K562 (cell line): ENCODE data around the gene AGO4.

ENCODE experiments used
- CBX2 ChIP-seq: fragments of 200-600 bp; sonication (generic); IDR thresholded peaks from one replicate; pipeline ENCODE4 v1.6.1; 2012; ENCODE audit warnings: mild to moderate bottlenecking, low read length, inconsistent platforms; ENCODE audit not compliant: insufficient read depth, poor library complexity, severe bottlenecking
- ETV6 ChIP-seq, 3 experiments: fragments of 150-350 bp in 1 of 3; sonication (generic) in 1 of 3; formaldehyde crosslinking in 1 of 3; IDR thresholded peaks; 2 replicates each; pipeline versions ENCODE4 v1.6.1 to v1.8.0; 2014 to 2022; ENCODE audit warnings: borderline replicate concordance in 2 of 3, low read depth in 2 of 3, antibody characterized with exemption in 1 of 3, low read length in 1 of 3, mild to moderate bottlenecking in 1 of 3, missing genetic modification reagents in 1 of 3
- GTF2B ChIP-seq: IDR thresholded peaks from 2 replicates; pipeline ENCODE4 v1.6.1; 2011; ENCODE audit not compliant: insufficient read length; ENCODE audit errors: extremely low read depth
- HDAC2 ChIP-seq: fragments of 450-650 bp; IDR thresholded peaks from 2 replicates; pipeline ENCODE4 v1.6.1; 2016; ENCODE audit warnings: mild to moderate bottlenecking
- MBD1 ChIP-seq: fragments of 250-450 bp; sonication (Bioruptor Pico); IDR thresholded peaks from 2 replicates; pipeline ENCODE4 v1.8.0; 2022; ENCODE audit warnings: inconsistent platforms
- MYNN ChIP-seq, 2 experiments: sonication (generic); formaldehyde crosslinking in 1 of 2; IDR thresholded peaks; 2 replicates each; pipeline versions ENCODE4 v1.5.0 to v1.6.1; 2016 to 2020; ENCODE audit warnings: antibody characterized with exemption in 1 of 2, missing genetic modification reagents in 1 of 2
- NR1H2 ChIP-seq: sonication (generic); formaldehyde crosslinking; IDR thresholded peaks from 2 replicates; pipeline ENCODE4 v1.4.0; 2020; ENCODE audit warnings: mild to moderate bottlenecking, missing genetic modification reagents
- PCBP1 ChIP-seq: fragments of 200-400 bp; formaldehyde crosslinking; IDR thresholded peaks from 2 replicates; pipeline ENCODE4 v1.6.1; 2018; ENCODE audit warnings: mild to moderate bottlenecking, low read depth, low read length; ENCODE audit not compliant: poor library complexity, severe bottlenecking
- RAD51 ChIP-seq: fragments of 450-650 bp; IDR thresholded peaks from 2 replicates; pipeline ENCODE4 v1.7.1; 2016; ENCODE audit warnings: low read depth, mild to moderate bottlenecking, borderline replicate concordance
- TEAD4 ChIP-seq, 2 experiments: sonication (generic) in 1 of 2; formaldehyde crosslinking in 1 of 2; IDR thresholded peaks; 2 replicates each; pipeline versions ENCODE4 v1.6.1 to v1.8.0; 2012 to 2022; ENCODE audit warnings: borderline replicate concordance in 1 of 2, inconsistent platforms in 1 of 2, low read length in 1 of 2, mild to moderate bottlenecking in 1 of 2, missing genetic modification reagents in 1 of 2
- TGIF2 ChIP-seq: sonication (generic); formaldehyde crosslinking; IDR thresholded peaks from 2 replicates; pipeline ENCODE4 v1.8.1; 2022; ENCODE audit warnings: mild to moderate bottlenecking, missing genetic modification reagents, moderate library complexity
- ZBTB17 ChIP-seq: fragments of 450-650 bp; formaldehyde crosslinking; IDR thresholded peaks from 2 replicates; pipeline ENCODE4 v1.4.0; 2020; ENCODE audit warnings: mild to moderate bottlenecking
- ZNF407 ChIP-seq: fragments of 450-650 bp; IDR thresholded peaks from 2 replicates; pipeline ENCODE4 v1.6.1; 2016; ENCODE audit warnings: low read depth

DNA sequence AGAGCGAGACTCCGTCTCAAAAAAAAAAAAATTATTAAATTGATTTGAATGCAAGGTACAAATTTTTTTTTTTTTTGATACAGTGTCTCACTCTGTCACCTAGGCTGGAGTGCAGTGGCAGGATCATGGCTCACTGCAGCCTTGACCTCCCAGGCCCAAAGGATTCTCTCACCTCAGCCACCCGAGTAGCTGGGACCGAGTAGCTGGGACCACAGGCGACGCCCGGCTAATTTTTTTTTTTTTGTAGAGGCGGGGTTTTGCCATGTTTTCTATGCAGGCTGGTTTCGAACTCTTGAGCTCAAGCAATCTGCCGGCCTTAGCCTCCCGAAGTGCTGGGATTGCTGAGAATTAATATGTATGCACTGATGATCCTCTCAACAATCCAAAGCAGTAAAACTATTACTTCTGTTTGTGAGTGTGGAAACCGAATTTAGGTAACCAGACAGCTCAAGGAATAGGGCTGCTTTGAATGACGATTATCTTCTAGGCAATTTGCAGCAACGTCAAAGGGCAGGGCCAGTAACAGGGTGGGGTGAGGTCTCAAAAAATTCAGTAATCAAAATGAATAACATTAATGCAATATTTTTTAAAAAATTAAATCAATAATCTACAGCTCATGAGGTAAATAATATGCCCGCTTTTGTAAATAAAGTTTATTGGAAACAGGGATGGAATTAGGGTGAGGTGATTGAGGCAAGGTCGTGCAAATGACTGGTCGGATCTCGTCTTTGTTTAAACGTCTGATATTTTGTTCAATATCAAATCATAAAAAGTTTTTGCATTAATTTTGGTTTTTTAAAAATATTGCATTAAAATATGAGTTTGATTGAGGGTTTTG lies 39.2 kb upstream of the AGO4 start:
- TF ChIP-seq GTF2B (no peak), PCBP1 (no peak), MBD1 (CRISPR knock-in tag) (no peak), ETV6 (IDR thresholded peaks at IDR 0.05; ENCODE audit: borderline replicate concordance in 1 of 2, low read depth in 2 of 2, low read length in 1 of 2) (no peak), ETV6 (CRISPR knock-in tag; IDR thresholded peaks at IDR 0.05; ENCODE audit: borderline replicate concordance) (no peak), ZBTB17 (CRISPR knock-in tag) (no peak), RAD51 (no peak), CBX2 (no peak), TGIF2 (CRISPR knock-in tag) (no peak), HDAC2 (no peak), ZNF407 (no peak), NR1H2 (CRISPR knock-in tag) (no peak), TEAD4 (IDR thresholded peaks at IDR 0.05; ENCODE audit: low read length) (no peak), TEAD4 (CRISPR knock-in tag; IDR thresholded peaks at IDR 0.05; ENCODE audit: borderline replicate concordance) (no peak), MYNN (IDR thresholded peaks at IDR 0.05) (no peak), MYNN (CRISPR knock-in tag; IDR thresholded peaks at IDR 0.05) (no peak)
